HEK293 (cell line): ENCODE measurements around the gene PCDH18.

Experiments used
- ZNF174 ChIP-seq: fragments of 450-650 bp; formaldehyde crosslinking; IDR thresholded peaks from 2 replicates; pipeline ENCODE4 v1.5.0; 2017; ENCODE audit warnings: missing biosample characterization, mild to moderate bottlenecking, missing genetic modification characterization
- ZNF791 ChIP-seq: fragments of 450-650 bp; formaldehyde crosslinking; IDR thresholded peaks from 2 replicates; pipeline ENCODE4 v1.5.1; 2016; ENCODE audit warnings: missing biosample characterization, missing genetic modification characterization

DNA sequence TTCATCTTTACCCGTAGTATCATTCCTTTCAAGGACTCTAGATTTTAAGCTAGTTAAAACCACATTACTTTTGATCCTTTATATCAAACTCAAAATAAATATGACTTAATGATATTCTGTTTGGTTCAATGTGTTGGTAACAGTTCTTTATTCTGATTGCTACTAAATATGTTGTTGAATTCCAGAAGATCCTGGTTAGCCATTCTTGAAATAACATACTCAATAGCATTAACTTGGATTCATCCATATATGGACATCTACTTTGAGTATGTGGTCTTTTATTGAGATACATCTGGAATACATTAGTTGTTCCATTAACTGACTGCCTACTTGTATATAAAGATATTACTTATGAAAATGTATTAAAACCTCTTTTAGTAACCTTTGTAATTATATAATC lies 27.5 kb upstream of the PCDH18 start:
- no peak for TF ChIP-seq ZNF791 (tag by site-specific recombination)
- TF ChIP-seq ZNF174 (tag by site-specific recombination): no peak
